Adrenal gland (tissue), 5 donors: ENCODE data around the gene TAF4.

Source experiments
- POLR2A ChIP-seq, 2 donors: fragments of 450-650 bp; IDR thresholded peaks; one replicate each; pipeline ENCODE4 v1.6.1; 2017; ENCODE audit warnings: antibody characterized with exemption in 2 of 2, mild to moderate bottlenecking in 2 of 2, moderate library complexity in 1 of 2
- TF ChIP-seq, protein P1 (sequence below), 6 experiments: fragments of 450-650 bp in 4 of 6; fragments of 200-600 bp in 2 of 6; sonication (generic) in 1 of 6; IDR thresholded peaks; 1 replicate in 5 of 6; 2 replicates in 1 of 6; pipeline versions ENCODE4 v1.5.1 to v1.8.0; 2016 to 2021; ENCODE audit warnings: antibody characterized with exemption in 6 of 6, mild to moderate bottlenecking in 2 of 6, moderate library complexity in 1 of 6
- donor health status: DM: no; HTN: no; CAD: no.

- TF ChIP-seq POLR2A (IDR thresholded peaks at IDR 0.05): no peak
- TF ChIP-seq, protein P1, sequence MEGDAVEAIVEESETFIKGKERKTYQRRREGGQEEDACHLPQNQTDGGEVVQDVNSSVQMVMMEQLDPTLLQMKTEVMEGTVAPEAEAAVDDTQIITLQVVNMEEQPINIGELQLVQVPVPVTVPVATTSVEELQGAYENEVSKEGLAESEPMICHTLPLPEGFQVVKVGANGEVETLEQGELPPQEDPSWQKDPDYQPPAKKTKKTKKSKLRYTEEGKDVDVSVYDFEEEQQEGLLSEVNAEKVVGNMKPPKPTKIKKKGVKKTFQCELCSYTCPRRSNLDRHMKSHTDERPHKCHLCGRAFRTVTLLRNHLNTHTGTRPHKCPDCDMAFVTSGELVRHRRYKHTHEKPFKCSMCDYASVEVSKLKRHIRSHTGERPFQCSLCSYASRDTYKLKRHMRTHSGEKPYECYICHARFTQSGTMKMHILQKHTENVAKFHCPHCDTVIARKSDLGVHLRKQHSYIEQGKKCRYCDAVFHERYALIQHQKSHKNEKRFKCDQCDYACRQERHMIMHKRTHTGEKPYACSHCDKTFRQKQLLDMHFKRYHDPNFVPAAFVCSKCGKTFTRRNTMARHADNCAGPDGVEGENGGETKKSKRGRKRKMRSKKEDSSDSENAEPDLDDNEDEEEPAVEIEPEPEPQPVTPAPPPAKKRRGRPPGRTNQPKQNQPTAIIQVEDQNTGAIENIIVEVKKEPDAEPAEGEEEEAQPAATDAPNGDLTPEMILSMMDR (IDR thresholded peaks at IDR 0.05): no peak
These were observed 11.2 kb downstream of the TAF4 start for GRCh38 chr20:62054451-62054953.
